Stimulated activated CD8-positive, alpha-beta memory T cell treated with anti-CD3 and anti-CD28 coated beads, Interleukin-12 subunit alpha, Interleukin-12 subunit beta, amount 100 ng/mL, for 1 hour (primary cell): ENCODE data around the gene DLGAP3.
"Not testable (repeated sequence)": the region's sequence is repeated elsewhere in the genome, so short reads cannot be mapped to it uniquely, and the experiment has no call there.

ENCODE experiments used
- DNase-seq: peaks from one replicate; pipeline ENCODE4 v3.0.0-alpha.2; 2020; ENCODE audit warnings: low read depth

DLGAP3 gene

GRCh38 chr1:34929497-34929852 is at the start of gene DLGAP3:
TSS of gene DLGAP3 (minus strand) at chr1:34929650. CDS start at chr1:34905383, 24,267 bp downstream.
- DNase-seq: no peak

DNA sequence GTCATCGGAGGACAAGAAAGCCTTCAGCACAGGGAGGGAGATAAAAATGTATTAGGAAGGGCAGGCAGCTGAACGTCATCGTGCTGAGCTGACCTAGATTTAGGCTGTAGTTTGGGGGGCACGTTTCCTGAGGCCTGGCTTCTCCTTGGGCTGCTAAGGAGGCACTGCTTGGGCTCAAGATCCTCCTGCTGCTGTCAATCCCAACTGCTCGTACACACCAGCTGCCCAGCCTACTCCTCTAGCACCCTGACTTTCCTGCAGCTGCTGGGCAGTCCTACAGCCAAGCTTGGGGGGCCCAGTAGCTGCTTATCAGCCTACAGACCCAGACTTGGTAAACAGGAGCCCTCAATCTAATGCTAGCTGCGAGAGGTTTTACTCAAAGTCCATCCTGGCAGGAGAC is 49.5 kb upstream of the DLGAP3 start:
- no peak for DNase-seq

DNA sequence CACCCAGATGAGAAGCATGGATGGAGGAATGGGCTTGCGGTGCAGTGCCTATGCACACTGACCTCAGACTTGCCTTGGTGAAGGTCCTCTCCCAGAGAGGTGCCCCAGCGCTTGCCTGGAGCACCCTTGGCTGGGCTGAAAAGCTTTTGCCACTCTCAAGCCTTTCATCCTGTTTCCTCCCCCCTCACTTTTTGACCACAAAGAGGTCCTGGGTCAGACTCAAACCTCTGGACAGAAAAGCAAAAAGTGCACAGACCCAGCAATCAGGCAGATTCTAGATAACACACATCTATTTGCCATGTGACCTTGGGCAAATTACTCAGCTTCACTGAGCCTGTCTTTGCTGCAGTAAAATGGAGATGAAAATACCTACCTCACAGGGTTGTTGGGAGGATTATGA is 48.4 kb upstream of the DLGAP3 start:
- DNase-seq: no peak

- no peak for DNase-seq
Measured at GRCh38 chr1:34977210-34977471, 47.7 kb upstream of the DLGAP3 start.

DNA sequence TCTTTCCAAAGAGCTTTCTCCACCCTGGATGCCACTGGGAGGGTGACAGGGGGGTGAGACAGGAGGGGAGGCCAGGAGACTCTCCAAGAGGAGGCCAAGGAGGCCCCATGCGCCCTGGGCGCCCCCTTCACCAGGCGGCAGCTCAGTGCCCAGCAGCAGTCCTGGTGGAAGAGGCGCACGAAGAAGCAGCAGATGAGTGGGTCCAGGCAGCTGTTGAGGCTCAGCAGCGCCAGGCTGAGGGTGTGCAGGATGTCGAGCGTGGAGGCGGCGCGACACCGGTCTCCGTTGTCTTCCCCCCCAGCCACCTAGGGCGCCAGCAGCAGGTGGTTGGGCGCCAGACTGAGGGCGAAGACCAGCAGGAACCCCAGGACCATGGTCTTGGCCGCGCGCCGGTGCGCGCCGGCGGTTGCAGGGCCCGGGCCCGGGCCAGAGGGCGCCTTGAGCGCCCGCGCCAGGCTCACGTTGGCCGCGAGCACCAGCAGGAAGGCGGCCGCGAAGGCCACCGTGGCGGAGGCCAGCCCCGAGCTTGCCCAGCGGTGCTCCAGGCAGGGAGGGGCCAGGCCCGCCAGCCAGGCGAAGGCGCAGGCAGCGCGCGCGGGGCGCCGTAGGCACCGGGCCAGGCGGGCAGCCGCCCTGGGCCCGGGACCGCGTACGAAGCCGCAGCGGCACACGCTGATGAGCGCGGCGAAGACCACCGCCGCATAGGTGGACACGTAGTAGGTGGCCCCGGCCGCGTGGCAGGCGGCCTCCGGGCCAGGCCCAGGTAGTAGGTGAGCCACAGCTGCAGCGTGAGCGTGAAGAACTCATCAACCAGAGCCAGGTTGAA is 47.1 kb upstream of the DLGAP3 start:
- DNase-seq: no peak

DNA sequence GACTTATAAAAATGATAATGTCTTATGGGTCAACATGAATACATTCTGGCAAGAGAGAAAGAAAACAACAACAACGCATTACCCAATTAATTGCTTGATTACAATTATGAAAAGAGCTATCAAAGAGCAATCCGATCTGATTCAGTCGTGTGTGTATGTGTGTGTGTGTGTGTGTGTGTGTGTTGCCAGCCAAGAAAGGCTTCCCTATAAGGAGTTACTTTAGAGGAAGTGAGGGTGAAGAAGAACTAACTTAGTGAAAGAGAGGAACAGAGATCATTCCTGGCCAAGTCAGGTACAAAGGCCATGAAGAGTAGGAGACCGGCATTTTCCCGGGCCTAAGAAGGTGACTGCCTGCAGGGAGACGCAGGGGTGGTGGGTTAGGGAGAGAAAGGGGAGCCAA is 46.3 kb upstream of the DLGAP3 start:
- DNase-seq: no peak

- no peak for DNase-seq
Measured at GRCh38 chr1:34975338-34975737, 45.9 kb upstream of the DLGAP3 start.

DNA sequence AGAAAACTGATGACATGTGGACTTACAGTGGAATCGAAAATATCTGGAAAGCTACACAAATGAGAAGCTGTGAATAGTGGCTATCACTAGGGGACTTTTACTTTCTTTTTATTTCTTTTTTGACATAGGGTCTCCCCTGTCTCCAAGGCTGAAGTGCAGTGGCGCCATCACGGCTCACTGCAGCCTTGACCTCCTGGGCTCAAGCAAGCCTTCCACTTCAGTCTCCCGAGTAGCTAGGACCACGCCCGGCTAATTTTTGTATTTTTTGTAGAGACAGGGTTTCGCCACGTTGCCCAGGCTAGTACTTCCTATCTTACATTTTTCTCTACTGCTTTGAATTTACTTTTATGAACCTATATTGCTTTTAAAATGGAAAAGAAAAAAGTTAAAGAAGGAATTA is 45.2 kb upstream of the DLGAP3 start:
- no peak for DNase-seq

- no peak for DNase-seq
Measured at GRCh38 chr1:34973326-34973725, 43.9 kb upstream of the DLGAP3 start.

DNA sequence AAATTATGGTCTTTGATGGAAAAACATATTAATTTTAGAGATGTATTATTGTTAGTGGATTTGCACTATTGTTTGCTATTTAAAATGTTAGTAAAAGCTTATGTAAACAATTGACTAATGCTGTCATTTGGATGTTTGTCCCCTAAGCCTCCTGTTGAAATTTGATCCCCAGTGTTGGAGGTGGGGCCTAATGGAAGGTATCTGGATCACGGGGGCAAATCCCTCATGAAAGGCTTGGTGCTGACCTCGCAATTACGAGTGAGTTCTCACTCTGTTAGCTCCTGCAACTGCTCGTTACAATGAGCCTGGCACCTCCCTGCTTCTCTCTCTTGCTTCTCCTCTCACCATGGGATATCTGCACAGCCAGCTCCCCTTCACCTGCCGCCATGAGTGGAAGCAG is 41.4 kb upstream of the DLGAP3 start:
- no peak for DNase-seq

DNA sequence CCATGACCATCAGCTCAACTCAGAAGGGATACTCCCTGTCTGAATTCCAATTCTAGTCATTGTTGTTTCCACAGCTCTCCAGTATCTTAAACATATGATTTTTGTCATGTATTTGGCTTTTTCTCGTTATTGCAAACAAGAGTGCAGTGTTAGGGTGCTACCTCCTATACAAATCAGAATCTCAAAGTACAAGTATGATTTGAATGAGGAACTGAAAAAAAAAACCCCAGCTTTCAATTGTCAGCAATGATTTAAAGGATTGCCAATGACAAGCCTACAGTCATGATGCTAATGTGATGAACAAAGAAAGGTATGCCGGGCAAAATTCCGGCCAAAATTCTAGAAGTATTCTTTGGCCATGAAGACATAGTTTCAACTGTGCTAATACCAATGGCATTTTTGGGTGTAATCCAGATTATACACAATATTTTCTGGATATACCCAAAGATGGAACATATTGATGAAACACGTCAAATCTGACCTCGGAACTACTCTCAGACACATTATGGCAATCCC is 40.8 kb upstream of the DLGAP3 start:
- no peak for DNase-seq

DNA sequence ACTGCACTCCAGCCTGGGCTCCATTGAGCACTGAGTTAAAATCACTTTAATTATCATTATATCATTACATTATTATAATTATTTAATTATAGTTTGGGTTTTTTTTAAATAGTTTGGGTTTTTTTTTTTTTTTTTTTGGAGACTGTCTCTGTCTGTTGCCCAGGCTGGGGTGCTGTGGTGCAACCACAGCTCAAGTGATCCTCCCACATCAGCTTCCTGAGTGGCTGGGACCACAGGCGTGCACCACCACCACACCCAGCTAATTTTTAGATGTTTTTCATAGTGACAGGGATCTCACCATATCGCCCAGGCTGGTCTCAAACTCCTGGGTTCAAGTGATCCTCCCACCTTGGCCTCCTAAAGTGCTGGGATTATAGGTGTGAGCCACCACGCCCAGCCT is 38.8 kb upstream of the DLGAP3 start:
- not testable (repeated sequence) for DNase-seq

- DNase-seq: not testable (repeated sequence)
Measured at GRCh38 chr1:34967672-34968071, 38.2 kb upstream of the DLGAP3 start.

DNA sequence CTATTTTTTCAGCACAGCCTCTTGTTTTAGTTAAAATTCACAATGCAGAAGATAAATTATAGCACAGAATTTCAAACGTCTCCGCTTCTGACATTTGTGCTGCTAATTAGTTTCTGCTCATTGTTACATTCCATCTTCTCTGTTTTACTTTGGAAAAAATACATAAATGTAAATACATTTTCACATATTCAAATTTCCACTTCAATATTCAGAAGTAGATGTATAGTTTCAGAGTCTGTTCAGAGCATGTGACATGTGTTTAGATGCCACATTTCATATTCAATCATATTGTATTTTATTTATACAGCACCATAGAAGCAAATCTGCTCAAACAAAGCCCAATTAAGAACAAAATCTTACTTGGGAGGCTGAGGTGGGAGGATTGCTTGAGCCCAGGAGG is 36.1 kb upstream of the DLGAP3 start:
- DNase-seq: no peak

- no peak for DNase-seq
Measured at GRCh38 chr1:34950428-34950827, 21.0 kb upstream of the DLGAP3 start.

DNA sequence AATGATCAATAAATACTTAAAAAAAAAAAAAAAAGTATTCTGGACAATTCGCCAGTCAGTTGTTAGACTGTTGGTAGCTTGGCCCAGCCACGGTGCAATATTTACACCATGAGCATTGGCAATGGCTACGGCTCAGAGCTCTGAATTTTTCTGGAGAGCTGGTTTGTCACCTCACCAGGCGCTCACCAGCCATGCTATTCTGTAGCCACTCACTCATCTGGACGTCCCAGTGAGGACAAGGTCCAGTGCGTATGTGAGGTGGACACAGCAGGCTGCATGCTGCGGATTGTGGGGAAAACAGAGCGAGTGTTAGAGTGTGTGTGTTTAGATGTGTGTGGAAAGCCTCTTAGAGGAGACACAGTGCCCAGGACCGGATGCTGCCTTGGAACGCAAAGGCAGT is 19.3 kb upstream of the DLGAP3 start:
- not testable (repeated sequence) for DNase-seq

DNA sequence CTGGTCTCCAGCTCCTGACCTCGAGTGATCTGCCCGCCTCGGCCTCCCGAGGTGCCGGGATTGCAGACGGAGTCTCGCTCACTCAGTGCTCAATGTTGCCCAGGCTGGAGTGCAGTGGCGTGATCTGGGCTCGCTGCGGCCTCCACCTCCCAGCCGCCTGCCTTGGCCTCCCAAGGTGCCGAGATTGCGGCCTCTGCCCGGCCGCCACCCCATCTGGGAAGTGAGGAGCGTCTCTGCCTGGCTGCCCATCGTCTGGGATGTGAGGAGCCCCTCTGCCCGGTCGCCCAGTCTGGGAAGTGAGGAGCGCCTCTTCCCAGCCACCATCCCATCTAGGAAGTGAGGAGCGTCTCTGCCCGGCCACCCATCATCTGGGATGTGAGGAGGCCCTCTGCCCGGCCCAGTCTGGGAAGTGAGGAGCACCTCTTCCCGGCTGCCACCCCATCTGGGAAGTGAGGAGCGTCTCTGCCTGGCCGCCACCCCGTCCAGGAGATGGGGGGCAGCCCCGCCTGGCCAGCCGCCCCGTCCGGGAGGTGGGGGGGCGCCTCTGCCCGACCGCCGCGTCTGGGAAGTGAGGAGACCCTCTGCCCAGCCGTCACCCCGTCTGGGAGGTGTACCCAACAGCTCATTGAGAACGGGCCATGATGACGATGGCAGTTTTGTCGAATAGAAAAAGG is 18.3 kb upstream of the DLGAP3 start:
- DNase-seq: not testable (repeated sequence)

DNA sequence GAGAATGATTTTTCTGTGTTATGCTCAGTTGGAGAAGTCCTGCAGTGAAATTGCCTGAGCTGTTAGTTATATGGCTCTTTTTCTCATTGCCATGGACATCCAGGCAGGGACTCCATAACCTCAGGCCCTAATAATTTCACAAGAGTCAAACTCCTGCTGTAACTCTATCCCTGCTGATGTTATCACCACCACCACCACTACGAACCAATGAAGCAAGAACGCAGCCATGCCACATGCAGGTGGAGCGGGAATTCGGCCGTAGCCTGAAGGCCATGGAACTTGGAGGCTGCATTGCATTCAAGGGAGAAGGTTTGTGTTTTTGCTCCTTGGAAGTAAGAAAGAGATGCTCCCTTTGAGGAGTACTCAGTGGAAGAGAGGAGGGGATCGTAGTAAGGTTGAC is 16.8 kb upstream of the DLGAP3 start:
- no peak for DNase-seq

GRCh38 chr1:34941798-34942197 is 12.3 kb upstream of the DLGAP3 start:
- DNase-seq: not testable (repeated sequence)

DNA sequence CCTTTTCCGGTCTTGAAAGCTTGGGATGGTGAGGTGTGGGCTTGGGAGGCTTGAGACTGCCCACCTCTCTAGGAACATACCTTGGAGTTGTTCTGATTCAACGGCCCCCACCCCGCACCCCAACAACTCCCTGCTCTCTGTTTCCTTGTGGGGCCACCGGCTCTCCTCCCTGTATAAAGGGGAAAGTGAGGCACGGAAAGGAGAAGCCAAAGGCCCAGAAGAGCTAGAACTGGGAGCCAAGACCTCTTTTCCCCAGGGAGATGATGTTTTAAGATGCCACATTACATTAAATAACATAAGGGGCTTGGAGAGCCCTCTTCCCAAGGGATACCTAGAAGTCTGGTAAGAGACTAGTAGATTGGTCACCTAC is 1.2 kb upstream of the DLGAP3 start:
- no peak for DNase-seq

GRCh38 chr1:34929853-34930701 is 627 bp upstream of the DLGAP3 start:
- DNase-seq: no peak

- DNase-seq: no peak
Measured at GRCh38 chr1:34928699-34929496, 552 bp downstream of the DLGAP3 start.
